ENCODE data around the gene TAP2.
A peak's percentile ranks its signal among the peaks of the same experiment; 100 is the strongest.
"Not testable (repeated sequence)": the region's sequence is repeated elsewhere in the genome, so short reads cannot be mapped to it uniquely, and the experiment has no call there.

Gene TAP2

DNA sequence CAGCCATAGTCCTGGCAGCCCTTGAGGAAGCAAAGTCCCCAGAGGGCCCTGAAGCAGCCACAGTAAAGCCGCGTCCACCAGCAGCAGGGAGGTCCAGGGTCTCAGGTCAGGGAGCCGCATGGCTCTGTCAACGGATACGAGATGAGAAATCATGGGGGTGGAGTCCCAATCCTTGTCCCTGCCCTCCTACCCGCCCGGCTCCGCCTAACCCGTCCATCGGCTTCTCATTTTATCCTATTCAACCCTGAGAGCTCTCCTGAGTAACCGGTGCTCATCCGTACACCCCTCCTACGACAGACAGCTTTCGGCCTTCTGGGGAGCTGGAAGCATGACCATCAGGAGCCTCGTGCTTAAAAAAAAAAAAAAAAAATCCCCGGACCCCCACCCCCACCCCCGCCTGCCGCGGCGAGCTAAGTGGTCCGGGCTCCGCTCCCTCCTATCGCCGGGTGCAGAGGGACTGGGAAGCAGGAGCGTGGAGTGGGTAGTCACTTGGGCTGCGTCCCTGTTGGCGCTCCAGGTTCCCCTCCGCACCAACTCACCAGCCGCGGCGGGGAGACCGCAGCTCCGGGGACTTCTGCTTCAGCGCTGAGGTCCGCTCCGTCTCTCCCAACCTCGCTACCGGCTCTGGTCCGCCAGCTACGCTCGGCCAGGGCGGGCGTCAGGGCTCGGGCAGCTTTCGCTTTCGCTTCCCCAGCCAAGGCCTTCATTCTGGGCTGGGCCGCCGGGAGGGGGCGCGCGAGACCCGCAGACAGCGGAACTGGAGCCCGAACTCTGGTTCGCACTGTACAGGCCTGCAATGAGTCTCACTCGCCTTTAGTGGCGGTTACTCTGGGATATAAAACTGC is at the start of gene TAP2:
TSS of gene TAP2 (minus strand) at position 626 of the 845 bp plus-strand sequence. CDS start at position 120, 506 bp downstream.
- DNase-seq (ENCODE audit: low read depth): peak; percentile 96

DNA sequence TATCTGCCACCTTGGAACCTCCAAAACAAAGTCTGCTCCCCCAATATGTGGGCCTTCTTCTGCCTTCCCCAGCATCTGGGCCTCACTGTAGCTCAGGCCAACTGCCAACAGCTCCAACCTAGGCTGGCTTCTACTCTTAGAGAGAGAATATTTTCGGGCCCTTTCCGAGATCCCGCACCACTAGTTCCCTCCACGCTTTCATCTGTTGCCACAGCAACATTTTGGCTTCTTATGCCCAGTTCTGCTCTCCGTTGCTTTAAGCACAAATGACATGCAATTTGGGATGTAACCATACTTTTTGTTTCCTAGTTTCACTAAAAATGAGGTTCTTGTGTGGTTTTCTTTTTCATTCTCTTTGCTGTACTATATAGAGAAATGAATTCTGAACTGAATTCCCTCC is 49.1 kb upstream of the TAP2 start:
- DNase-seq (ENCODE audit: low read depth): no peak

DNA sequence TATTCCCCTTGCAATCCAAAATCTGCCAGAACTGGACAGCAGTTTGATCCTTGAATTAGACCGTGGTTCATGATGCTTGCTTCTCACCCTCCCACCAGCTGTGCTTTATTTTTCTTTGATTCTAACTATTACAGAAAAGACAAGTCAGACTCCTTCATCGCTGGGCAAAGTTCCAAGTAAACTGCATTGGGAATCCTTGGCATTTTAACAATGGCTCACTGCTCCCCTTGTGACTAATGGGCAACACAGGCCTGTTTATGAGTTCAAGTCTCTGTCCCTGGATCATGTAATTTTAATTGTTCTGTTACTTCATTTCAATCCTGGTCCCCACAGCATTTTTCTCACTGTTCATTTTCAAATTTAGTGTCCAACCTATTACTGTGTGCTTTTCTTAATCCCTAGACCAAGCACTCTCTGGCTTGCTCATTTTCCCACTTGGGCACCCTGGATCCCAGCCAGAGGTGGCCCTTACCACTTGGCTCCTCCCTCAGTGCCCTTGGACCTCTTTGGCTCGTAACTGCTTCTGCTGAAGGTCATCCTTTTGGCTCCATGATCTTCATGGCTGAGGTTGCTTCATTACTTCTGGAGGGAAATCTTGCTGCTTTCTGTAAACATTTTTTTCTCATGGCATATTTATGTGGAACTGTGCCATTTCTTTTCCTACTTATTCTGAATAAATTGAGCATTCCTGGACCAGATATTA is 48.3 kb upstream of the TAP2 start:
- no peak for DNase-seq (ENCODE audit: low read depth)

DNA sequence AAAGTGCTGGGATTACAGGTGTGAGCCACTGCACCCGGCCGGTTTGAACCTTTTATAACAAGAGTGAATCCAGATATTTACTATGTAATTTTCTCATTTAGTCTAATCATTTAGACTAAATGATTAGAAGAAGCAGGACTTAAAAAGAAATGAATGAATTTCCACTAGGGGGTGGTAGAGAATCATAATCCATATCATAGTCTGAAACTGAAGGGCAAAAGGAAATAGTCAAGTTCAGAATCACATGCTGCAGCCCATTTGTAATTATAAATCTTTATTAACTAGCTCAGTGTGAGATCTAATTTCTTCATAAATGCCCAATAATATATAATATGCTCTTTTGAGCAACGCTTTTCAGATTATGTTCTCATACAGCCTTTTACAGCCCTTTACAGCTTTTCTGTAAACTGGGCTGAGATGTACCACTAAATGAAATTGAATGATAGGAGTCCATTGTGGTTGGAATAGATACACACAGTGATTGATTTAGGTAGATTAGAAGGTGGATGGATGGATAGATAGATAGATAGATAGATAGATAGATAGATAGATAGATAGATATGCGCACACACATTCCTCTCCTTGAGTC is 47.3 kb upstream of the TAP2 start:
- DNase-seq (ENCODE audit: low read depth): no peak

DNA sequence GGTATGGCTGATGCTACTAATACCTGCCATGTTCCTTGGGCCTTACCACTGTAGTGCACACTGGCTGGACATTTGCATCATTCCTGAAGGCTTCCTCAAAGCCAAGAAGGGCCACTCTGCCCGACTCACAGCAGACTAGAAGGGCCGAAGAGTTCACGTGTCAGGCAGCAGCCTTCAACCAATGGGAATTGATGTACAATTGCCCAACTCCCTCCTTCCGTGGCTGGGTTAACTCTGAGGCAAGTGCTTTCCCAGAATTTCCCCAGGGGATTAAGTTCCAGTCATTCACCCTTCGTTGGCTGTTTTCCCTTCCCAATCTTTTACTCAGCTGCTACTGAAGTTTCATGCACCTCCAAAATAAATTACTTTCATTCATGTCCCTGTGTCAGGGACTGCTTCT is 45.2 kb upstream of the TAP2 start:
- DNase-seq (ENCODE audit: low read depth): no peak

DNA sequence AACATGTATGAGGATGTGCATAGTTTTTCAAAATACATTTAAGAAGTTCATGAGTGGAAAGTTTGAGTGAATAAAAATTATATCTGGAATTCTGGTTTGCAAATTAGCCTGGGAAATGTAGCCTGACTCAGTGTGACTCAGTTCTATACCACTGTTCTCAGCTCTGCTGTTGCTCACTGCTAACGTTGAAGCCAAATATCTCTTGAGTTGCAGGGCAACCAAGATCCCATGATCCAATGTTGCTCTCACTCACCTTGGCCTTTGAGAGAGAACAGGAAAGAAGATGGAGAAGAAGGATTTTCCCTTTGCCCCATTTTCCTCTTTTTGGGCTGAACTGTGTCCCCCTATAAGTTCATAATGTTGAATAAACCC is 44.3 kb upstream of the TAP2 start:
- DNase-seq (ENCODE audit: low read depth): no peak

DNA sequence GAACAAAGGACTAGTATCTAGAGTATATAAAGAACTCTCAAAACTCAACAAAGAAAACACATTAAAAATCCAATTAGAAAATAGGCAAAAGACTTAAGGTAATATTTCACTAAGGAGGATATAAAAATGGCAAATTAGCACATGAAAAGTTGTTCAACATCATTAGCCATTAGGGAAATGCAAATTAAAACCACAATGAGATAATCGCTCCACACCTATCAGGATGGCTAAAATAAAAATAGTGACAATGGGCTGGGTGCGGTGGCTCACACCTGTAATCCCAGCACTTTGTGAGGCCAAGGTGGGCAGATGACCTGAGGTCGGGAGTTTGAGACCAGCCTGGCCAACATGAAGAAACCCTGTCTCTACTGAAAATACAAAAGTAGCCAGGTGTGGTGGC is 42.4 kb upstream of the TAP2 start:
- not testable (repeated sequence) for DNase-seq (ENCODE audit: low read depth)

DNA sequence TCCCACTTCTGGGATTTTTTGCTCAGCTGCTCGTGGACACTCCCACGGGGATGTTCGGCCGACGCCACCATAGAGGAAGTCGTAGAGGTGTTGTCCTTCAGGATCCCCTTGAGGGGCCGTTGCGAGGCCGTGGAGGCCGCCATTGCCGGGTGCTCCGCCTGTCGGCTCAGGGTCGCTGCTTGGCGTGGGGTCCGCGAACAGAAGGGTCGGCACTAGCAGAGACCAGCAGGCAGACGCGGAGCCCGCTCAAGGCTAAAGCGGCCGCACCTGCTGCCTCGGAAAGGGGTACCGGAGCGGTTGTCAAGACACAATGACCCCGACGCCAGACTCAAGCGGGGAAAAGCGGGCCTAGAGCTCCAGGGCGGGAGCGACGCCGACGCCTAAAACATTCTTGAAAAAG is 41.2 kb upstream of the TAP2 start:
- no peak for DNase-seq (ENCODE audit: low read depth)

DNA sequence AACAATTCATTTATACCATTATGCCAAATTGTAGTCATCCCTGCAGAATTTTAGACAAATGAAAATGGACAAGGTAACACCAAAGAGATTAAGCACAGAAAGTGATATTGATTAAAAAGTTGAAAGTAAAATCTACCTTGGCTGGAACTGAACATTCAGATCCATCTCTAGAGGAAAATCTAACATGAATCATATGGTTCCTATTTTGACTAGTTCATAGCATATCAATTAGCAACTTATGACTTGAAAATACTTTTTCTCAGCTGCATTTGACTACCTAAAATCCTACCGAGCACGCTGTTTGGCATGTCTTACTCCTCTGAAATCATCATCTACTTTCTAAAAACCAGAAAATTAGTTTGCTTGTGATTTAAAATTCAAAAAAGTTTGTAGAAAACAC is 38.1 kb upstream of the TAP2 start:
- DNase-seq (ENCODE audit: low read depth): no peak

DNA sequence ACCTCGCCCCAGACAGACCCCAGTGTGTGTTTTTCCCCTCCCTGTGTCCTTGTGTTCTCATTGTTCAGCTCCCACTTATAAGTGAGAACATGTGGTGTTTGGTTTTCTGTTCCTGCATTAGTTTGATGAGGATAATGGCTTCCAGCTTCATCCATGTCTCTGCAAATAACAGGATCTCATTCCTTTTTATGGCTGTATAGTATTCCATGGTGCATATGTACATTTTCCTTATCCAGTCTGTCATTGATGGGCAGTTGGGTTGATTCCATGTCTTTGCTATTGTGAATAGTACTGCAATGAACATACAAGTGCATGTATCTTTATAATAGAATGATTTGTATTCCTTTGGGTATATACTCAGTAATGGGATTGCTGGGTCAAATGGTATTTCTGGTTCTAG is 35.4 kb upstream of the TAP2 start:
- DNase-seq (ENCODE audit: low read depth): not testable (repeated sequence)

DNA sequence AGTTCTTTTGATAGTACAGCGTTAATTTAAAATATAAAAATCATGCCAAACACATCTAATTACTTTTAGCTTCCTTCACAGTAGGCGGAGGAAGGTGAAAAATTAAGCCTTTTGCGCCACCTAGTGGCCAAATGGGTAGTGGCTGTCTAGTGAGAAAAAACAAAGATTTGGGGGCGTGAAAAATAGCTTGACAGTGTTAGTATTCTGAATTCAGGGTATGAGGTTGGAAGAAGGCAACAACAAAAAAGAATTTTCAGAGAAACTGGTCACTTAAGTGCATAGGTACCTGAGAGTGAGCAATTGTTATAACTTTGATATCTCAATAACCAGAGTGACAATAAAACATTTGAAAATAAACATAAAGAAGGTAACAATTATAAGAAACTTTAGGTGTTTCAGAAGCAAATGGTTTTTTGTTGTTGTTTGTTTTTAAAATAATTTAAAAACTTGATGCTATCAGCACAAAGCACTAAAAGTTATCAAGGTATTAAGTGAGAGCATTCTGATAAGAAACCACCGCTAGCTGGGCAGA is 29.8 kb upstream of the TAP2 start:
- peak; percentile 85 for DNase-seq (ENCODE audit: low read depth)

DNA sequence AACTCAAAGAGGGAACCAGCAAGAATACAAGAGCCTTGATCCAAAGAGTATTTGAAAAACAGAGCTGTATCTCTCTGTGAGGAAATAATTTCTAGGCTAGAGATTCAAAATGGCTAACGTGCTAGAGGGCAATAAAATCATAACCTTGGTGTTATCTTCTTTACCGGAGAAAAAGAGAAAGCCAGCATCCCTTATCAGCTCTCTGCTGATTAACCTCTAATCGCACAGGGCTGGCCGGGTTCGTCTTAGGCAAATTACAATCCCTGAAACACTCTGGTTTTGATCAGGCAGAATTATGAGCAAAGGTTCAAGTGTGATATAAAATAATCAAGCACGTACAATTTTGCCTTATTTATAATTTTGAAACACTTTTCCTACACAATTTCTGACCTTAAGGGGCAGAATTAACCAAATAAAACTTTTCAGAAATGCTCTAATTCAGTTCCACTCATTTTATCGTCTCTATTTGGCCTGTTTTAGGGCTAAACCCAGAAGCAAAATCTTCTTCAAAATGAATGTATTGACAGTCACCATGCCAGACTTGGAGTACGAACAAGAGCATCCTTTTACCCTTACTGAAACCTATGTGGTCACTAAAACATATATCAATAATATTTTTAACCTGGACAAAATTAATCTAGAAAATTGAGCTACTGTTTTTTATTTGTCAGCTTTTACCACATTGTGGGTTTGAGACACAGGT is 29.2 kb upstream of the TAP2 start:
- DNase-seq (ENCODE audit: low read depth): no peak

DNA sequence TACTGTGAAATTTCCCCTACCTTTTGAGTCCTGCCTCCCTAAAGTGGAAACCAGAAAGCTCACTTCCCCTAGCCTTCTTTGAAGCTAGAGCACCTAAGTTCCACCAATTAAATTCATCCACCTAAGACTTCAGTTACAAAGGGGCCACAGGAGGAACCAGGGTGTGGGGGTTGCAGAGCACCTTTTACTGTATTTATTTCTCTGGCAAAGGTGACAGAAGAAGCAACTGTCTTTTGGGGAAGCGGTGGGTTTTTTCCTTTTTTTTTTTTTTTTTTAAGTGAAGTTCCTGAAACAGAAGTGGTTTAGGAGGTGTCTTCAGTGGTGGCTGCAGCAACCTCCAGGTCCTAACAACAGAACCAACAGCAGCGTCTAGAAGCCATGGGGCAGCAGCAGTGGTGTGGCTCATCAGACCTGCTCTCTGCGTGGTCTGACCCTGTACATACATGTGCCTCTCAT is 28.5 kb upstream of the TAP2 start:
- DNase-seq (ENCODE audit: low read depth): no peak

DNA sequence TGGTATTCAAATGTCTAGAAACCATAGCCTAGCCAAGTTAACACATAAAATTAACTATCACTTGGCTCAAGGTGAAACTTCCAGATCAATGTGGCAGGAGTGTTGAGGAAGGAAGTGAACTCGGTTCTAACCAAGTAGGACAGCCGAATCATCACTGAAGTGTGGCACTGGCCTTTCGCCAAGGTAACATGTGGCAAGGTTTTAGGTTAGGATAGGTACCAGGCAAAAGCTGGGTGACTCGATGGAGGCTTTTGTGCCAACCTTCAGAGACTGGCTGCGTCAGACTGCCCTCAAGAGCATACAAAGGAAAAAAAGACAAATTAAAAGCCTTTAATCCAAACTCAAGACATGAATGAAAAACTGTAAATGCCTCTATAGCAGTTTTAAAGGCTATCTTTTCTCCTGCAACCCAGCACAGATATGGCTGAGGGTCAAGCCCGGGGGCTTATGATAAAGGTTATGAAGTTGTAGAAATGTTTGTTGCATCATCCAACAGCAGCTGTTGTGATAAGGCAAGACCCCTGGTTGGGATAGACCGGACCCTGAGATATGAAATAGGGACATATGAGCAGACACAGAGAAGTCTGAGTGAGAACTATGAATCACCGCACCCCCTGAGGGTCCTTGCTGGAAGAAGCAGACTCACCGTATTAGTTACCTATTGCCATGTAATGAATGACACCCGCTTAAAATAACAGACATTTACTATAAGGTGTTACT is 27.3 kb upstream of the TAP2 start:
- DNase-seq (ENCODE audit: low read depth): no peak

DNA sequence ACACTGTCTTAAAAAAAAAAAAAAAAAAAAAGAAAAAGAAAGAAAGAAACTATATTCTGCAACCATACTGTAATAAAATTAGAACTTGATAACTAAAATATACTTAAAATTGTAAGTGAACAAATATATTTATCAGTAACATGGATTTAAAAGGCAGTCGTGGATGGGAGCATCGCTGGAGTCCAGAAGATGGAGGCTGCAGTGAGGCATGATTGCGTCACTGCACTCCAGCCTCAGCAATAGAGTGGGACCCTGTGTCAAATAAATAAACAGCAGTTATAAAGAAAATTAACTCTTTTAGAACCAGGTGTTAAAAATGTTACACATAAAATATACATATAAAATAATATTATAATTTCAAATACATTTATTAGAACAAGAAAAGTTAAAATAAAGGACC is 24.2 kb upstream of the TAP2 start:
- no peak for DNase-seq (ENCODE audit: low read depth)

DNA sequence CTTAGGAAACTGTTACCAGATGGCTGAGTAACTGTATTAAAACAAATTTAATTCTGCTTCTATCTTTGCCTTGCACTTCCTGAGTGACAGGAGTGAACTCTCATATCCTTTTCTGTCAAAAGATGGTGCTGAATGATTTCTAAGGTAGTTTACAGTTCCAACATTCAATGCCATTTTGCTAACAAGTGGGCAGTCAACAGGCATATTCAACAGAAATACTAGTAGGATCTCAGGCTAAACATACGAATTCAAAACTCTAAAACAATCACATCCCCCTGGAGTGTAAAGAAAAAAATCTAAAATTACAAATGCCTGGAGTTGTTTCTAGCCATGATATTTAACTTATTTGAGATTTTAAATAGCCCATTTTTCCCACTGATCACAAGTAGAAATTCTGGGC is 22.1 kb upstream of the TAP2 start:
- DNase-seq (ENCODE audit: low read depth): no peak

DNA sequence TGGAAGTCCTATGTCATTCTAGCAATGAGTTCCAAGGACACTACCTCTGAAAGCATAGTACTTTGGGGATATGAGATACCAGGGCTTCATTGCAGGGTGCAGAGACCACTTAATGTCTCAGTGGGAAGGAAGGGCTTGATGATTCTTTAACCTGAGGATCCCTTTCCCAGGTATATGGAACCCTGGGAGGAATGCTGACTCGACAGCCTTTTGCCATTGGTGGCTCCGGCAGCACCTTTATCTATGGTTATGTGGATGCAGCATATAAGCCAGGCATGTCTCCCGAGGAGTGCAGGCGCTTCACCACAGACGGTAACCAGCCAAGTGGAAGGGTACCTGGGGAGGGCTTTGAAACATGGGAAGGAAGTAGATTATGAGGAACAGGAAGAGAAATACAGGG is 19.7 kb upstream of the TAP2 start:
- DNase-seq (ENCODE audit: low read depth): no peak

DNA sequence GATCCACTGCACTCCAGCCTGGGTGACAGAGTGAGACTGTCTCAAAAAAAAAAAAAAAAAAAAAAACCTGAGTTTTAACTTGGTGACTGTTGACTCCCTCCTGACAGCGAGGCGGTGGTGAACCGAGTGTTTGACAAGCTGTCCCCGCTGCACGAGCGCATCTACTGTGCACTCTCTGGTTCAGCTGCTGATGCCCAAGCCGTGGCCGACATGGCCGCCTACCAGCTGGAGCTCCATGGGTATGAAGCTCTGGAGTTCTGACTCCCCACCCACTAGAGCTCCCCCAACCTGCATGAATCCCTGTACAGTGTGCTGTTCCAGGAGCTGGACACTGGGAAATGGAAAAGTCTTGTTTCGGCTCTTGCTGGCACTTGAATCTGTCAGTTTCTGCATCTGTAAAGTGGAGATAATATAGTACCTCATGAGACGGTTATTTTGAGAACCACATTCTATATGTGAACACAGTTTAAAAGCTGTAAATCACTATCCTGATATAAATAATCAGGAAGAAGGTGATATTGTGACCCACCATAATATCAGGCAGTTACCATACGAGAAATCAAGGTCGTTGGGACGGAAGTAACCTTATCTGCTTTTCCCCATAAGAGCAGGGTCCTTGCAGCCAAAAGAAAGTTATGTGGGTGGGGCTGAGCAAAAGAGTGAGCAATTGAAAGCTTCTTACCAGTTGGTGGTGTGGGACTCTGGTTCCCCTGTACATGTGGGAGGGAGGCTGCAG is 18.8 kb upstream of the TAP2 start:
- no peak for DNase-seq (ENCODE audit: low read depth)

DNA sequence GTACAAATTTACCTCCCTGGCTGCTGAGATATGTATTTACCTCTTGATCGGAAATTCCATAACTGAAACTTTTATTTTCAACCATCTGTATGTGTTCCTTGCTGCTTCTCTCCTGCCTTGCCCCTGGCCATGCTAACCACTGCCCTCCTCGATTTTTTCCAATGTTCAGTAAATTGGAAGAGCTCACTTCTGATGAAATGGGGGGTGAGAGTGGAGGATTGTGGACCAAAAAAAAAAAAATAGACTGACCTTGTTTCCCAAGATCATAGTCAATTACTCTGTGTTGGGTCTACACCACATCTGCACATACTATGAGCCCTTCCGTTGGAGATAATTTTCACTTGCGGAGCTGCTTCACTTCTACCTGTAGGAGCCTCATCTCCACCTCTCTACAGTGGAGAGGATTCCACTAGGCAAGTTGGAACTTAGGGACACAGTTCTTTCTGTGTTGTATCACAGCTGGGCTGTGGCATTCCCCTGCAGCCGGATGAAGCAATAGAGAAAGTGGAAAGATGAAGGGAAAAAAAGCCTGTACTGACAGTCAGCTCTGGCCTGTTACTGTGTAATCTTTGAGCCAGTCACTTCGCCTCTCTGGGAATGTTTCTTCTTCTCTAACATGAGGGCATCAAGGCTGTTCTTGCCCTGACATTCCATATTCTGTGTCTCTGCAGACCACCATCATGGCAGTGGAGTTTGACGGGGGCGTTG is 17.1 kb upstream of the TAP2 start:
- no peak for DNase-seq (ENCODE audit: low read depth)

Data from stimulated activated CD8-positive, alpha-beta memory T cell treated with anti-CD3 and anti-CD28 coated beads, Interleukin-12 subunit alpha, Interleukin-12 subunit beta, amount 100 ng/mL, for 1 hour (primary cell).